ENCODE results near the gene KANSL1. TPM values are rescaled to one million over a fixed set of nuclear protein-coding genes. Genes with fewer than 3 reads are reported as not detected.
"Not testable (repeated sequence)": the region's sequence is repeated elsewhere in the genome, so short reads cannot be mapped to it uniquely, and the experiment has no call there.

The KANSL1 gene
- total RNA-seq, 2 donors from 2014 or later: 73.5 to 130 TPM

DNA sequence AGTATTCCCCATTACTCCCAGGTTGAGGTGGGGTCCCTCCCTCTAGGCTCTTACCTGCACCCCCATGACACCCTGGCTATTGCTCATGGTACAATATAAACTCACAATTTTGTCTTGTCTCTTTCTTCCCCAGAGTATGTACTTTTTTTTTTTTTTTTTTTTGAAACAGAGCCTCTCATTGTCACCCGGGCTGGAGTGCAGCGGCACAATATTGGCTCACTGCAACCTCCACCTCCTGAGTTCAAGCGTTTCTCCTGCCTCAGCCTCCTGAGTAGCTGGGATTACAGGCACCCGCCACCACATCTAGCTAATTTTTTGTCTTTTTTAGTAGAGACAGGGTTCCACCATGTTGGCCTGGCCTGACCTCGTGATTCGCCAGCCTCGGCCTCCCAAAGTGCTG lies 8.5 kb downstream of the KANSL1 start:
- Mint-ChIP-seq H3K9me3 (no peaks in the 10 kb centered on the region), H3K36me3 (ENCODE audit: insufficient read depth in 2 of 2) (peaks cover 0 to 5% of the 10 kb centered on the region in 2 donors), H3K4me3 (no peak overlapping the region), H3K27ac (peak overlapping the region; percentile 45), H3K4me1 (ENCODE audit: low read depth) (peaks cover 100% of the 10 kb centered on the region), H3K27me3 (ENCODE audit: low read depth) (no peaks in the 10 kb centered on the region)
- DNase-seq (no peak), ATAC-seq (replicated peaks in 1 of 2) (no peak)

DNA sequence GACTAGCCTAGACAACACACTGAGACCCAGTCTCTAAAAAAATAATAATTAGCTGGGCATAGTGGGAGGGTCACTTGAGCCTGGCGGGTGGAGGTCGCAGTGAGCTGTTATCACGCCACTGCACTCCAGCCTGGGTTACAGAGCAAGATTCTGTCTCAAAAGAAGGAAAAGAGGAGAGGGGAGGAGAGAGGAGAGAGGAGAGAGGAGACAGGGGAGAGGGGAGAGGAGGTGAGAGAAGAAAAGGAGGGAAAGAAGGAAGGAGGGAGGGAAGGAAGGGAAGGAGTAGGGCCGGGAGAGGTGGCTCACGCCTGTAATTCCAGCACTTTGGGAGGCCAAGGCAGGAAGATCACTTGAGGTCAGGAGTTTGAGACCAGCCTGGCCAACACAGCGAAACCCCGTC lies 9.8 kb downstream of the KANSL1 start:
- ATAC-seq (replicated peaks in 1 of 2); H3K36me3 Mint-ChIP-seq (ENCODE audit: insufficient read depth in 2 of 2); H3K9me3 Mint-ChIP-seq; H3K27me3 Mint-ChIP-seq (ENCODE audit: low read depth); DNase-seq: not testable (repeated sequence)
- Mint-ChIP-seq H3K4me3 (peak overlapping the region; percentile 22 to 44), H3K4me1 (ENCODE audit: low read depth) (peaks cover 100% of the 10 kb centered on the region), H3K27ac (peak overlapping the region; percentile 44)

DNA sequence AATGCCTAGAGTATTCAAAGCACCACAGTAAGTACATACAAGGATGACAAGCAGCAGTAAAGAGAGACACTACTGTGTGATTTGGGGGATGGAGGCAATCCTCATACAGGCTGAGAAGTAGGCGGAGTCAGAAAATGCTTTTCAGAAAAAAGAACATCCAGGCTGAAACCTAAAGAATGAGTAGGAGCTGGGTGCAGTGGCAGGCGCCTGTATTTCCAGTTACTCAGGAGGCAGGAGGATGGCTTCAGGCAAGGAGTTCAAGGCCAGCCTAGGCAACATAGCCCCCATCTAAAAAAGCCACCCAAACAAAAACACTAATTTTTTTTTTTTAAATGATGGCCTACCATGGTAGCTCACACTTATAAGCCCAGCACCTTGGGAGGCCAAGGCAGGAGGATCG lies 10.3 kb downstream of the KANSL1 start:
- Mint-ChIP-seq H3K27me3 (ENCODE audit: low read depth) (no peaks in the 10 kb centered on the region), H3K36me3 (ENCODE audit: insufficient read depth in 2 of 2) (peaks cover 2 to 4% of the 10 kb centered on the region in 2 donors), H3K4me1 (ENCODE audit: low read depth) (peaks cover 100% of the 10 kb centered on the region), H3K27ac (peak overlapping the region; percentile 79), H3K4me3 (peak overlapping the region; percentile 44 to 67), H3K9me3 (no peaks in the 10 kb centered on the region)
- DNase-seq (no peak), ATAC-seq (replicated peaks in 1 of 2) (peak; percentile 20 to 26)

DNA sequence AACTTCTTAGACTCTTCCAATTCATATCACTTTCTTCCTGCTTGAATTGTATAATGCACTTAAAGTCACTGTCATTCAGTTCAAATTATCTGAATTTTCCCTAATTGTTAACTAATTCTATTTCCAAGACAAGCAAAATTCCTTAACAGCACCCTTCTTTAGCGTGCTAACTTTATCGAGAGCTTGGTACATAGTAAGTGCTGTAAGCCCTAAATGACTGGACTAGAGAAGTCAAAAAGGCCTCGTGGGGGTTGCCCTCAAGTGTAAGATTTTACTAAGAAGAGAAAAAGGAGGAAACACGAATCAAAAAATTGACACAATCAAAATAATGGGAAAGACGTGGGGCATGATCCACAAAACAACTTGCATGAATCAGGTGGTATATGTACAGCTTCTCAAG lies 11.3 kb downstream of the KANSL1 start:
- peak overlapping the region; percentile 93 for H3K27ac Mint-ChIP-seq
- peaks cover 3 to 4% of the 10 kb centered on the region in 2 donors for H3K36me3 Mint-ChIP-seq (ENCODE audit: insufficient read depth in 2 of 2)
- ATAC-seq (replicated peaks in 1 of 2) (no peak), DNase-seq (no peak)
- H3K4me3 Mint-ChIP-seq: peak overlapping the region; percentile 13 to 46
- H3K9me3 Mint-ChIP-seq: no peaks in the 10 kb centered on the region
- no peaks in the 10 kb centered on the region for H3K27me3 Mint-ChIP-seq (ENCODE audit: low read depth)
- peaks cover 99% of the 10 kb centered on the region for H3K4me1 Mint-ChIP-seq (ENCODE audit: low read depth)

DNA sequence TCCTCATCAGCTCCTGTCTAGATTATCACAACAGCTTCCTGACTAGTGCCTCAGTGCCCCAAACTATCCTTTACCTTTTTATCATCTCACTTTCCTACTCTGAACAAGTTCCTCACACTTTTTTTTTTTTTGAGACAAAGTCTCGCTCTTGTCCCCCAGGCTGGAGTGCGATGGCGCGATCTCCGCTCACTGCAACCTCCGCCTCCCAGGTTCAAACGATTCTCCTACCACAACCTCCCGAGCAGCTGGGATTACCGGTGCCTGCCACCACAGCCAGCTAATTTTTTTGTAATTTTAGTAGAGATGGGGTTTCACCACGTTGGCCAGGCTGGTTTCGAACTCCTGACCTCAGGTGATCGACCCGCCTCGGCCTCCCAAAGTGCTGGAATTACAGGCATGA lies 11.9 kb downstream of the KANSL1 start:
- not testable (repeated sequence) for H3K27ac Mint-ChIP-seq; H3K36me3 Mint-ChIP-seq (ENCODE audit: insufficient read depth in 2 of 2); H3K27me3 Mint-ChIP-seq (ENCODE audit: low read depth); DNase-seq; ATAC-seq (replicated peaks in 1 of 2); H3K9me3 Mint-ChIP-seq
- Mint-ChIP-seq H3K4me3 (peak overlapping the region in 1 of 2 donors; percentile 13), H3K4me1 (ENCODE audit: low read depth) (peaks cover 99% of the 10 kb centered on the region)

DNA sequence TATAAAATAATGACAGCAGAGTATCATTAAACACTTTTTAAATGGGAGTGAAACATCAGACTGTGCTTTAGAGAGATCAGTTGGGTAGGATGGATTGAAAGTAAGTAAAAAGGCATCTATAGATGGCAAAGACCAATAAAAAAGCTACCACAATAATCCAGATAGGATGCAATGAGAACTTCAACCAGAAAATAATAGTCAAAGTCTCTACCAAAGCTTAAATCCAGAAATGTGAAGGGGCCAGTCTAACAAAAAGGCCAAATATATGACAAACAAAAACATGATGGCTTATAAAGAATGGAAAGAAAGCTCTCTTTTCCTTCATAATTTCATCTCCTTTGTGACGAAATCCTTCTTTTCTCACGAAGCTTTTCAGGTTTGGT lies 12.3 kb downstream of the KANSL1 start:
- Mint-ChIP-seq H3K4me1 (ENCODE audit: low read depth) (peaks cover 99% of the 10 kb centered on the region), H3K36me3 (ENCODE audit: insufficient read depth in 2 of 2) (peaks cover 4% of the 10 kb centered on the region in 2 donors), H3K4me3 (peak overlapping the region in 1 of 2 donors; percentile 13), H3K27ac (no peak overlapping the region), H3K27me3 (ENCODE audit: low read depth) (no peaks in the 10 kb centered on the region), H3K9me3 (no peaks in the 10 kb centered on the region)
- DNase-seq: no peak
- no peak for ATAC-seq (replicated peaks in 1 of 2)

DNA sequence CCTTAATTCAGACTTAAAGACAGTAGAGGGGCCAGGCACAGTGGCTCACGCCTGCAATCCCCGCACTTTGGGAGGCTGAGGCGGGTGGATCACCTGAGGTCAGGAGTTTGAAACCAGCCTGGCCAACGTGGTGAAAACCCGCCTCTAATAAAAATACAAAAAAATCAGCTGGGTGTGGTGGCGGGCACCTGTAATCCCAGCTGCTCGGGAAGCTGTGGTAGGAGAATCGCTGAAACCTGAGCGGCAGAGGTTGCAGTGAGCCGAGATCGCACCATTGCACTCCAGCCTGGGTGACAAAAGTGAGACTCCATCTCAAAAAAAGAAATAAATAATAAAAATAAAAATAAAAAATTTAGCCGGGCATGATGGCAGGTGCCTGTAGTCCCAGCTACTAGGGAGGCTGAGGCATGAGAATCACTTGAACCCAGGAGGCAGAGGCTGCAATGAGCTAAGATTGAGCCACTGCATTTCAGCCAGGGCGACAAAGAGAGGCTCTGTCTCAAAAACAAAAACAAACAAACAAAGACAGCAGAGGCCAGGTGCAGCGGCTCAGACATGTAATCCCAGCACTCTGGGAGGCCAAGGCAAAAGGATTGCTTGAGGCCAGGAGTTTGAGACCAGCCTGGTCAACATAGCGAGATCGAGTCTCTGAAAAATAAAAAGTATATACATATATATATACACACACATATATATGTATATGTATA lies 12.9 kb downstream of the KANSL1 start:
- not testable (repeated sequence) for H3K36me3 Mint-ChIP-seq (ENCODE audit: insufficient read depth in 2 of 2)
- H3K4me3 Mint-ChIP-seq: peak overlapping the region in 1 of 2 donors; percentile 76

DNA sequence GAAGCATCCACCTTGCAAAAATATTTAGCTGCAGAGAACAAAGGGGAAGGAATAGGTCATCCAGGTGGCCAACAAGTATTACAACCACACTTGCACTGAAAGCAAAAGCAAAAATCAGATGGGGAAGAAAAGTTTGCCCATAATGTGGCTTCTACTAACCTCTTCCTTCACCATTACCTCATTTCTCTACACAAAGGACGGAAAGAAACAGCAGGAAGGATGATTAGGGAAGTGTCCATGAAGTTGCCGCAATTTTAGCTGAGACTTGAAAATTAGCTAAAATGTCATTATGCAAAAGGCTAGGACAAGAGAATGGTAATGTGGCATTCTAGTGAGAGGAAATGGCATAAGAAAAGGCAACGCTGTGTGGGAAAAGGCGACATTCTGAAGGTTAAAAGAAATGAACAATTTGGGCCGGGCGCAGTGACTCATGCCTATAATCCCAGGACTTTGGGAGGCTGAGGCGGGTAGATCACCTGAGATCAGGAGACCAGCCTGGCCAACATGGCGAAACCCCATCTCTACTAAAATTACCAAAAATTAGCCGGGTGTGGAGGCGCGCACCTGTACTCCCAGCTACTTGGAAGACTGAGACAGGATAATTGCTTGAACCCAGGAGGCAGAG lies 13.7 kb downstream of the KANSL1 start:
- Mint-ChIP-seq H3K4me1 (ENCODE audit: low read depth) (peaks cover 95% of the 10 kb centered on the region), H3K27me3 (ENCODE audit: low read depth) (no peaks in the 10 kb centered on the region), H3K9me3 (no peaks in the 10 kb centered on the region), H3K36me3 (ENCODE audit: insufficient read depth in 2 of 2) (peaks cover 4% of the 10 kb centered on the region in 2 donors), H3K4me3 (peak overlapping the region; percentile 76 to 89), H3K27ac (peak overlapping the region; percentile 30)
- peak; percentile 56 to 73 for ATAC-seq (replicated peaks in 1 of 2)
- no peak for DNase-seq

More for the DNA sequence above, 12.9 kb downstream of the KANSL1 start:
- ATAC-seq (replicated peaks in 1 of 2); H3K27me3 Mint-ChIP-seq (ENCODE audit: low read depth); H3K27ac Mint-ChIP-seq; H3K9me3 Mint-ChIP-seq; DNase-seq: not testable (repeated sequence)
- H3K4me1 Mint-ChIP-seq (ENCODE audit: low read depth): peaks cover 99% of the 10 kb centered on the region

DNA sequence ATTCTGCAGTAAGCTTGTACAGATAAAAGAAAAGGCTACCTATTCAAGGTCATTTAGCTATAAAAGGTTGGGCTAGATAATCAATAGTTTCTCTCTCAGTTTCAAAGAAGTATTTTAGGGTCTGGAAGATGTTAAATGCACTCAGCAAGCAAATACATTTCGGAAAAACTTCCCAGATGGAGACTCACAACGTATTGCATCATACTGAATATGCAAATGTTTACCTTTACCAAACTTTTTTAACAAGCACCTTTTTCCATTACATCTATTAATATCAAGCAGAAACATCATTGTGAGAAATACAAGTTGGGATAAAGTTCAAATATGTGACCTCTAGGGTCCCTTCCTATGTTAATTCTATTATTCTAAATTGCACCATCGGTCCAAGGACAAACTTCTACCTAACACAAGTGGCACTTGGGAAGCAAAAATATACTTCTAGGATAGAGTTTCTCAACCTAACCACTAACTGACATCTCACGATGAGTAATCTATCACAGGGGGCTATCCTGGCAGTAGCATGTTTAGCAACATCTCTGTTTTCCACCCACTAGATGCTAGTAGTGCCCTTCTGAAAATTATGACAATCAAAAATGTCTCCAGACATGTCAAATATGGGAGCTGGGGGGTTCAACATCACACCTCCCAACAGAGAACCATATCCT lies 14.5 kb downstream of the KANSL1 start:
- Mint-ChIP-seq H3K27ac (peak overlapping the region; percentile 30), H3K9me3 (no peaks in the 10 kb centered on the region), H3K36me3 (ENCODE audit: insufficient read depth in 2 of 2) (peaks cover 4% of the 10 kb centered on the region in 2 donors), H3K27me3 (ENCODE audit: low read depth) (no peaks in the 10 kb centered on the region), H3K4me3 (peak overlapping the region; percentile 76 to 89), H3K4me1 (ENCODE audit: low read depth) (peaks cover 94% of the 10 kb centered on the region)
- DNase-seq: no peak
- ATAC-seq (replicated peaks in 1 of 2): peak; percentile 73 to 78

DNA sequence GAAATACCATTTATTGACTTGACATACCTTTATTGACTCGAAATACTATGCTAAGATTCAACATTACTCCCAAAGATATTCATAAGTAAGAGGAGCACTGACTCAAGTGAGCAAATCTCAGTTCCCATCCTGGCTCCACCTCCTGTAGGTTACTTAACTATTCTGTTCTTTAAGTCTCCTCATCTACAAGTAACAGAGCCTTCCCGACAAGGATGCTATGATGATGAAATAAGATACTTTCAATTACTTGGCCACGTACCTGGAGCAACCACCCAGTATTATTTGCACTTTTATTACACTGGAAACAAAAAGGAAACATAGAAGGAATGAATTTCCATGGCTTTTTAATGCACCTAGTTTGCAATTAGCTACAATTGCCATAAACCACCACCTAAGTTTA lies 16.3 kb downstream of the KANSL1 start:
- Mint-ChIP-seq H3K9me3 (no peaks in the 10 kb centered on the region), H3K36me3 (ENCODE audit: insufficient read depth in 2 of 2) (peaks cover 4 to 9% of the 10 kb centered on the region in 2 donors), H3K4me3 (no peak overlapping the region), H3K27me3 (ENCODE audit: low read depth) (no peaks in the 10 kb centered on the region), H3K27ac (no peak overlapping the region), H3K4me1 (ENCODE audit: low read depth) (peaks cover 92% of the 10 kb centered on the region)
- no peak for ATAC-seq (replicated peaks in 1 of 2)
- DNase-seq: no peak

DNA sequence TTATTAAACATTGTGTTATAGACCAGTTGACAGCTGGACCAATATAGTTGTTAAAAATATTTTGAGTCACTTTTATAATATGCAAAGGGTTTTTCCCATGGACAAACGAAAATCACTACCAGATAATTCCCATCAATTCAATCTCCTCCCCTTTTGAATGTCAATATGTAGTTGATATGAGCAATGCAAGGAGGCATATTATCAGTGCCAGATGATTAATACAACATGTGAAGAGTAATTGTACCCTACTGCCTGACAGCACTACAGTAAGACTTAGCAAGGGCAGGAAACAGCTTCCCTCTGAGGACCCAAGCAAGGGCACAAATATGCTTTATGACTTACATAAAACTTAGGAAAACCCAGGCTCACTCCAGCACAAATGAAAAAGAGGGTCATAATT lies 17.3 kb downstream of the KANSL1 start:
- H3K9me3 Mint-ChIP-seq: no peaks in the 10 kb centered on the region
- no peak overlapping the region for H3K4me3 Mint-ChIP-seq
- peaks cover 10 to 16% of the 10 kb centered on the region in 2 donors for H3K36me3 Mint-ChIP-seq (ENCODE audit: insufficient read depth in 2 of 2)
- no peaks in the 10 kb centered on the region for H3K27me3 Mint-ChIP-seq (ENCODE audit: low read depth)
- H3K27ac Mint-ChIP-seq: peak overlapping the region; percentile 67
- ATAC-seq (replicated peaks in 1 of 2): no peak
- no peak for DNase-seq
- H3K4me1 Mint-ChIP-seq (ENCODE audit: low read depth): peaks cover 92% of the 10 kb centered on the region

DNA sequence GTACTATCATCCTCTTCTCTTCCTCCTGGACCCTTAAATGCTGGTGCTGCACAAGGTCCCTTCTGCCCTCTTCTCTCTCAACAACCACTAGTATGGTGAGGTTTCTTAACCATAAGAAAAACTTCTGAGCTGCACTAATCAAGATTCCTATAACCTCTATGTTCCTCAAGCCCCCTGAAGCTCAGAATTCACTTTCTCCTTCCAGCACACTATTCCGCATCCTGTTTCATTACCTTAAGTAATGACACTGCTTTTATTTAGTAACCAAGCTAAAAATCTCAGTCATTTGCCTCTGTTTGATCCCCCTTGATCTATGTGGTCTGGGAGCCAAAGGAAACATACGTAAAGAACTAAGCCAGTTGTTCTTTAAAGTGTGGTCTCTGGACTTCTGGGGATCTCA lies 20.1 kb downstream of the KANSL1 start:
- peaks cover 6 to 29% of the 10 kb centered on the region in 2 donors for H3K36me3 Mint-ChIP-seq (ENCODE audit: insufficient read depth in 2 of 2)
- peak overlapping the region; percentile 52 for H3K27ac Mint-ChIP-seq
- peak overlapping the region in 1 of 2 donors; percentile 2 for H3K4me3 Mint-ChIP-seq
- peaks cover 91% of the 10 kb centered on the region for H3K4me1 Mint-ChIP-seq (ENCODE audit: low read depth)
- no peak for ATAC-seq (replicated peaks in 1 of 2)
- H3K9me3 Mint-ChIP-seq: no peaks in the 10 kb centered on the region
- no peak for DNase-seq
- no peaks in the 10 kb centered on the region for H3K27me3 Mint-ChIP-seq (ENCODE audit: low read depth)

DNA sequence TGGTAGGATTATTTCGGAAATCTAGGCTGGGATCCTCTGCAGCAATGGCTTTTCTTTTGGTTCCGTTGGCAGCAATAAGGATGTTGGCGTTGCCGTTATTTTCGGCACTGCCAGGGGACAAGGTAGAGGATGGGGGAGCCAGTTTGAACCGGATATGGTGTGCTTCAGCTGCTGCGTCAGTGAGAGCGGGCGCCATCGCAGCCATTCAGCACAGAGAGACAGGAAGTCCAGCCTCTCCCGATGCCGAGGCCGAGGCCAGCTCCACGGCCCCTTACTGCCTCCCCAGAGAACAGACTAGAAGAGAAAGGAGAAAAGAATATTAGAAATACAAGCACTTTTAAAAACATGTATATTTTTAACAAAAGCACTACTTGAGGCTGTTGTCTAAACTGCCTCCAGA lies 21.3 kb downstream of the KANSL1 start:
- DNase-seq: no peak
- Mint-ChIP-seq H3K36me3 (ENCODE audit: insufficient read depth in 2 of 2) (peaks cover 6 to 30% of the 10 kb centered on the region in 2 donors), H3K4me3 (peak overlapping the region in 1 of 2 donors; percentile 64), H3K9me3 (no peaks in the 10 kb centered on the region), H3K27me3 (ENCODE audit: low read depth) (no peaks in the 10 kb centered on the region), H3K4me1 (ENCODE audit: low read depth) (peaks cover 92% of the 10 kb centered on the region), H3K27ac (peak overlapping the region; percentile 83)
- peak in 1 of 2 donors; percentile 51 for ATAC-seq (replicated peaks in 1 of 2)
